Mesenchymal stem cell (in vitro differentiated cells and primary cell): ENCODE results near the gene OST4.

ENCODE experiments used
- DNase-seq: peaks from one replicate; pipeline ENCODE4 v3.0.0-alpha.2; 2013
- H2AFZ ChIP-seq: one replicate; pipeline ENCODE4 v1.6.1; 2013; ENCODE audit warnings: low read depth, mild to moderate bottlenecking, control low read depth, inconsistent platforms, low read length, moderate library complexity
- H2AK5ac ChIP-seq: 2 replicates; pipeline ENCODE4 v1.6.1; 2013; ENCODE audit warnings: low read length, moderate library complexity, mild to moderate bottlenecking, inconsistent platforms; ENCODE audit not compliant: severe bottlenecking
- H2BK120ac ChIP-seq: one replicate; pipeline ENCODE4 v1.6.1; 2013; ENCODE audit warnings: low read depth, mild to moderate bottlenecking, inconsistent platforms, low read length, moderate library complexity
- H2BK12ac ChIP-seq, 2 experiments: one replicate each; pipeline ENCODE4 v1.6.1; 2013; ENCODE audit warnings: inconsistent platforms in 2 of 2, low read length in 2 of 2, mild to moderate bottlenecking in 2 of 2, moderate library complexity in 2 of 2, control low read depth in 1 of 2
- H2BK15ac ChIP-seq: one replicate; pipeline ENCODE4 v1.6.1; 2013; ENCODE audit warnings: mild to moderate bottlenecking, low read depth, inconsistent platforms; ENCODE audit not compliant: poor library complexity, severe bottlenecking
- H2BK5ac ChIP-seq: 2 replicates; pipeline ENCODE4 v1.6.1; 2013; ENCODE audit warnings: low read depth, mild to moderate bottlenecking, low read length, control low read depth, inconsistent platforms; ENCODE audit not compliant: poor library complexity, severe bottlenecking
- H3K14ac ChIP-seq, 2 experiments: one replicate each; pipeline ENCODE4 v1.6.1; 2013; ENCODE audit warnings: inconsistent platforms in 2 of 2, low read length in 2 of 2, control low read depth in 1 of 2, mild to moderate bottlenecking in 1 of 2, moderate library complexity in 1 of 2
- H3K18ac ChIP-seq, 2 experiments: one replicate each; pipeline ENCODE4 v1.6.1; 2013; ENCODE audit warnings: inconsistent platforms in 2 of 2, low read length in 2 of 2, control low read depth in 1 of 2, low read depth in 1 of 2, mild to moderate bottlenecking in 1 of 2
- H3K23ac ChIP-seq, 2 experiments: one replicate each; pipeline ENCODE4 v1.6.1; 2013; ENCODE audit warnings: inconsistent platforms in 2 of 2, low read length in 2 of 2, mild to moderate bottlenecking in 2 of 2, moderate library complexity in 2 of 2, control low read depth in 1 of 2
- H3K27ac ChIP-seq: 2 replicates; pipeline ENCODE4 v1.5.1; 2013; ENCODE audit warnings: mild to moderate bottlenecking, moderate library complexity, low read length, control low read depth, inconsistent platforms; ENCODE audit not compliant: poor library complexity, severe bottlenecking
- H3K27me3 ChIP-seq, 2 experiments: 2 replicates each; pipeline versions ENCODE4 v1.6.1 to v1.7.0; 2013; ENCODE audit warnings: low read length in 2 of 2, mild to moderate bottlenecking in 2 of 2, moderate library complexity in 2 of 2, control low read depth in 1 of 2, inconsistent platforms in 1 of 2; ENCODE audit not compliant: control insufficient read depth in 1 of 2, insufficient read depth in 1 of 2
- H3K36me3 ChIP-seq, 2 experiments: 2 replicates each; pipeline versions ENCODE4 v1.6.1 to v1.7.0; 2013; ENCODE audit warnings: low read length in 2 of 2, control low read depth in 1 of 2, inconsistent platforms in 1 of 2, low read depth in 1 of 2, mild to moderate bottlenecking in 1 of 2; ENCODE audit not compliant: insufficient read depth in 2 of 2, control insufficient read depth in 1 of 2
- H3K4ac ChIP-seq, 2 experiments: one replicate each; pipeline ENCODE4 v1.6.1; 2013; ENCODE audit warnings: inconsistent platforms in 2 of 2, low read length in 2 of 2, mild to moderate bottlenecking in 2 of 2, moderate library complexity in 2 of 2, control low read depth in 1 of 2, low read depth in 1 of 2
- H3K4me1 ChIP-seq: 2 replicates; pipeline ENCODE4 v1.6.1; 2013; ENCODE audit warnings: low read depth, low read length, control low read depth; ENCODE audit not compliant: control insufficient read depth, insufficient read depth
- H3K4me2 ChIP-seq: 2 replicates; pipeline ENCODE4 v1.6.1; 2013; ENCODE audit warnings: low read length, mild to moderate bottlenecking, inconsistent platforms; ENCODE audit not compliant: poor library complexity, severe bottlenecking
- H3K4me3 ChIP-seq, 2 experiments: 2 replicates each; pipeline versions ENCODE4 v1.5.1 to v1.7.0; 2013; ENCODE audit warnings: low read length in 2 of 2, mild to moderate bottlenecking in 2 of 2, control low read depth in 1 of 2, low read depth in 1 of 2; ENCODE audit not compliant: insufficient read depth in 1 of 2
- H3K79me1 ChIP-seq: replicated peaks from 2 replicates; pipeline ENCODE4 v1.6.1; 2013; ENCODE audit warnings: mild to moderate bottlenecking, control low read depth, low read length, inconsistent platforms; ENCODE audit not compliant: poor library complexity, severe bottlenecking
- H3K9ac ChIP-seq: 2 replicates; pipeline ENCODE4 v1.7.0; 2013; ENCODE audit warnings: mild to moderate bottlenecking, low read length, moderate library complexity
- H3K9me3 ChIP-seq: 2 replicates; pipeline ENCODE4 v1.7.0; 2013; ENCODE audit warnings: mild to moderate bottlenecking, low read length; ENCODE audit not compliant: control insufficient read depth
- H4K8ac ChIP-seq: one replicate; pipeline ENCODE4 v1.6.1; 2013; ENCODE audit warnings: inconsistent platforms, mild to moderate bottlenecking, low read length, moderate library complexity
- H4K91ac ChIP-seq: one replicate; pipeline ENCODE4 v1.6.1; 2013; ENCODE audit warnings: mild to moderate bottlenecking, low read length, inconsistent platforms
- WGBS: methylation state at CpG from one replicate; pipeline ENCODE4 v1.1.7; 2013; ENCODE audit warnings: mixed read lengths; 5-methylcytosine and 5-hydroxymethylcytosine counted together

The OST4 gene

DNA sequence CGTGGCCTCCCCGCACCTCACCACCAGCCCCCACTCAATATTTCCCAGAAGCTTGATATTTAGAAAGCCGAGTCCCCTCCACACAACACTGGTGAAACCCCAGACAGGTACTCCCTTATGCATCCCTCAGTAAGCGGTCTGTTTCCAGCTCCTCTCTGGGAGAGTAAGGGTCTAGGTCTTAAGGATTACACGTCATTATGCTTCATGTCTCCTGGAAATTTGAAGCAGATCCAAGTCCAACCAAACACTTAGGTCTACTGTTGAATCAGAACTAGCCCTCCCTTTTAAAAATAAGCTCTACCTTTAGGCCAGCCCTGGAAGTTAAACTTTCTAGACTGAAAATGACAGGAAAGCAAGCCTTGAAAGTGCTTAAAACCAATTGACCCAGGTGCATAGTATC, 1.5 kb upstream of the OST4 start:
- Histone ChIP-seq H2AK5ac (peak overlapping the region; percentile 6), H3K18ac (peak overlapping the region; percentile 96 to 99), H3K27me3 (no peaks in the 10 kb centered on the region), H2BK15ac (no peak overlapping the region), H3K4me3 (no peak overlapping the region), H4K91ac (peak overlapping the region; percentile 99), H2BK12ac (peak overlapping the region in 1 of 2 experiments; percentile 17), H3K9ac (no peak overlapping the region), H3K27ac (peak overlapping the region; percentile 68), H3K14ac (no peak overlapping the region), H3K4ac (peak overlapping the region in 1 of 2 experiments; percentile 100), H3K9me3 (no peaks in the 10 kb centered on the region), H3K23ac (no peak overlapping the region), H3K4me1 (peaks cover 28% of the 10 kb centered on the region), H4K8ac (peak overlapping the region; percentile 98), H3K79me1 (peaks cover 10% of the 10 kb centered on the region), H2AFZ (no peak overlapping the region), H3K4me2 (no peak overlapping the region), H2BK5ac (no peak overlapping the region), H3K36me3 (peaks cover 19 to 27% of the 10 kb centered on the region in 2 experiments), H2BK120ac (peak overlapping the region; percentile 64)
- WGBS: 70% methylated on average over 5 of the region's 5 CpGs
- DNase-seq: peak; percentile 32

DNA sequence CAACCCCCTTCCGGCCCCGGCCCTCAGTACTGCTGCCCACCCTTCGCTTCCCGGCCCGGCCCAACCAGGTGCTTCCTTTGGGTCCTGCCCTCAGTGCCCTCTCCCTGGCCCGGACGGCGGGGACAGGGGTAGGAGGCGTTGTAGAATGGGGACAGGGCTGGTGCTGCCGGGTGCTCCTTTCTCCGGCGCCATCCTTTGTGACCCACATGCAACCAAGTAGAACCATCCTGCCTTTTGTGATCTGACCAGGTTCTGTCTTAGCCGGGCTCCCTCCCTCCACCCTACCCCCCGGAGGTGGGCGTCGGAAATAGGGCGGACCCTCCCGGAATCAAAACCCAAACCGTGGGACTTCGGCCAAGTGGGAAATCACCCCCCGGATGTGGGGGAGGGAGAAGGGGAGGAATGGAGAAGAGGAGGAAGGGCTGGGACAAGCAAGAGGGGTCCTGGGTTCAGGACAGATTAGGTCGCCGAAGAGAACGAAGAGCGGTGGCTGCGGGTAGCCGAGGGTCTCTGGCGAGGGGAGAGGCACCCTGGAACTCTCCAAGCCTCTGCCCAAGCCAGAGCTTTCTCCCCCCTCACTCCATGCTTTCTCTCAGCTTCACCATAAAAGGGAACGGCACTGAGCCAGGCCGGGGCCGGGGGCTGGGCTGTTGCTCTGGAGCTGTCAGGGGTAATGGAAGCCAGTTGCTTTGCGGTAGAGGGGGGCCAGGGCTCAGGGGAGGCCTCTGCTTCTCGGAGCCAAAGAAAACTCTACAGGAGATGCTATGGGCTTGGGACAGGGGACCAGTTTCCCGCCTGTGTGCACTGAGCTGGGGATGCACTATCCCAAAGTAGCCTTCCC, 756 bp upstream of the OST4 start:
- H3K36me3 ChIP-seq: peaks cover 23 to 34% of the 10 kb centered on the region in 2 experiments
- peak overlapping the region; percentile 79 to 80 for H3K4me3 ChIP-seq
- 4% methylated on average over 16 of the region's 34 CpGs for WGBS

DNA sequence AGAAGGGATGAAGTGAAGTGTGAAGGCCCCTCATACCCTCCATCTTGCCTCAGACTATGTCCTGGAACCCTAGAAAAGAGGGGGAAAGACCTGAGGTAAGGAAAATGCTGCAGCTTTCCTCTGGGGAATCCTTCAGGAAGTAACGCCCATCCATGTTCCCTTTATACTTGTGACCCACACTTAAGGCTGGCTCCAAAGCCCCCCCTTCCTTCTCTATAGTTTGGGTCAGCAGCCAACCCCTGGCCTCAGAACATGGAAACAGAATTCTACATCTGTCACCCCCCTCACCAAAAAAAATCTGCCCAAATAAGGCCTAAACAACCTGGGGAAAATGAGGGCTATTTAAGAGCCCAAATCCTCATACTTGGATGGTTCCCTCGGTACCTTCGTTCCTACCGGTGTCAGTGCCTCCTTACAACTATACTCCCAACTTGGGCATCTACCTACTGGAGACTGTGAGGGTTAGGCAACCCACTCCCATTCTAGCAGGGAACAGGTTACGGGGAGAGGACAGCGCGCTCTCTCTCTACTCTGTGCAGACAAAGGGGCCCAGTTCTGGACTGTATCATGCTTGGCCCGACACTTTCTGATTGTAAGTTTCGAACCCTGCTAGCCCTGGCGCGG, 689 bp downstream of the OST4 start:
- Histone ChIP-seq H3K4me3 (peak overlapping the region; percentile 89 to 100), H3K27ac (peak overlapping the region; percentile 66), H3K4ac (peak overlapping the region; percentile 64 to 99), H3K9me3 (no peaks in the 10 kb centered on the region), H2BK15ac (no peak overlapping the region), H3K4me2 (peak overlapping the region; percentile 80), H2BK120ac (peak overlapping the region; percentile 73), H3K27me3 (no peaks in the 10 kb centered on the region), H3K9ac (peak overlapping the region; percentile 99), H2BK5ac (peak overlapping the region; percentile 46), H4K91ac (peak overlapping the region; percentile 16), H3K18ac (peak overlapping the region; percentile 95), H4K8ac (peak overlapping the region; percentile 55), H3K23ac (peak overlapping the region in 1 of 2 experiments; percentile 100), H3K4me1 (peaks cover 28% of the 10 kb centered on the region), H3K36me3 (peaks cover 31 to 44% of the 10 kb centered on the region in 2 experiments), H2AFZ (no peak overlapping the region), H3K14ac (peak overlapping the region in 1 of 2 experiments; percentile 45), H2BK12ac (peak overlapping the region; percentile 40 to 90), H2AK5ac (peak overlapping the region; percentile 75), H3K79me1 (peaks cover 14% of the 10 kb centered on the region)
- WGBS: 8% methylated on average over 11 of the region's 11 CpGs
- no peak for DNase-seq

More for the DNA sequence above, 756 bp upstream of the OST4 start:
- Histone ChIP-seq H2BK120ac (peak overlapping the region; percentile 92), H2AK5ac (peak overlapping the region; percentile 68), H2AFZ (peak overlapping the region; percentile 56), H4K8ac (peak overlapping the region; percentile 98), H3K27ac (peak overlapping the region; percentile 68), H3K18ac (peak overlapping the region; percentile 96 to 99), H4K91ac (peak overlapping the region; percentile 99), H3K9ac (peak overlapping the region; percentile 84), H3K14ac (peak overlapping the region in 1 of 2 experiments; percentile 93), H2BK12ac (peak overlapping the region; percentile 34 to 82), H3K4me1 (peaks cover 28% of the 10 kb centered on the region), H3K23ac (peak overlapping the region in 1 of 2 experiments; percentile 67), H2BK5ac (peak overlapping the region; percentile 77), H2BK15ac (peak overlapping the region; percentile 99), H3K4me2 (peak overlapping the region; percentile 90), H3K9me3 (no peaks in the 10 kb centered on the region), H3K27me3 (no peaks in the 10 kb centered on the region), H3K4ac (peak overlapping the region; percentile 98 to 100), H3K79me1 (peaks cover 11% of the 10 kb centered on the region)
- DNase-seq: peak; percentile 85
